Measurements from ENCODE around the gene CD163.
"Not testable (repeated sequence)": the region's sequence is repeated elsewhere in the genome, so short reads cannot be mapped to it uniquely, and the experiment has no call there.

The CD163 gene

GRCh38 chr12:7503686-7504415 lies at the start of gene CD163:
Gene CD163 (minus strand): TSS chr12:7503777. CDS start chr12:7503690, 87 bp downstream.
- DNase-seq (ENCODE audit: extremely low spot score, insufficient read length, low read depth): no peak
- FAIRE-seq: no peak

GRCh38 chr12:7542813-7543212 lies 39.2 kb upstream of the CD163 start:
- no peak for FAIRE-seq
- DNase-seq (ENCODE audit: extremely low spot score, insufficient read length, low read depth): no peak

GRCh38 chr12:7542046-7542445 lies 38.5 kb upstream of the CD163 start:
- FAIRE-seq: no peak
- no peak for DNase-seq (ENCODE audit: extremely low spot score, insufficient read length, low read depth)

GRCh38 chr12:7514416-7514815 lies 10.8 kb upstream of the CD163 start:
- DNase-seq (ENCODE audit: extremely low spot score, insufficient read length, low read depth): no peak
- no peak for FAIRE-seq

GRCh38 chr12:7512553-7512952 lies 9.0 kb upstream of the CD163 start:
- DNase-seq (ENCODE audit: extremely low spot score, insufficient read length, low read depth) (no peak), FAIRE-seq (no peak)

GRCh38 chr12:7509793-7510470 lies 6.4 kb upstream of the CD163 start:
- FAIRE-seq; DNase-seq (ENCODE audit: extremely low spot score, insufficient read length, low read depth): not testable (repeated sequence)

- no peak for DNase-seq (ENCODE audit: extremely low spot score, insufficient read length, low read depth)
- FAIRE-seq: no peak
Measured at GRCh38 chr12:7502612-7503011, 965 bp downstream of the CD163 start.

- DNase-seq (ENCODE audit: extremely low spot score, insufficient read length, low read depth) (no peak), FAIRE-seq (no peak)
Measured at GRCh38 chr12:7501031-7501588, 2.5 kb downstream of the CD163 start.

GRCh38 chr12:7499636-7500035 lies 3.9 kb downstream of the CD163 start:
- DNase-seq (ENCODE audit: extremely low spot score, insufficient read length, low read depth) (no peak), FAIRE-seq (no peak)

- FAIRE-seq: no peak
- DNase-seq (ENCODE audit: extremely low spot score, insufficient read length, low read depth): no peak
Measured at GRCh38 chr12:7498809-7499208, 4.8 kb downstream of the CD163 start.

GRCh38 chr12:7497661-7498060 lies 5.9 kb downstream of the CD163 start:
- no peak for DNase-seq (ENCODE audit: extremely low spot score, insufficient read length, low read depth)
- no peak for FAIRE-seq

- FAIRE-seq (no peak), DNase-seq (ENCODE audit: extremely low spot score, insufficient read length, low read depth) (no peak)
Measured at GRCh38 chr12:7496451-7496850, 7.1 kb downstream of the CD163 start.

- no peak for DNase-seq (ENCODE audit: extremely low spot score, insufficient read length, low read depth)
- FAIRE-seq: no peak
Measured at GRCh38 chr12:7495136-7495535, 8.4 kb downstream of the CD163 start.

GRCh38 chr12:7493006-7493405 lies 10.6 kb downstream of the CD163 start:
- FAIRE-seq (no peak), DNase-seq (ENCODE audit: extremely low spot score, insufficient read length, low read depth) (no peak)

GRCh38 chr12:7486512-7486911 lies 17.1 kb downstream of the CD163 start:
- FAIRE-seq: no peak
- no peak for DNase-seq (ENCODE audit: extremely low spot score, insufficient read length, low read depth)

- DNase-seq (ENCODE audit: extremely low spot score, insufficient read length, low read depth) (no peak), FAIRE-seq (no peak)
Measured at GRCh38 chr12:7485095-7485494, 18.5 kb downstream of the CD163 start.

- no peak for FAIRE-seq
Measured at GRCh38 chr12:7483343-7483742, 20.2 kb downstream of the CD163 start.

GRCh38 chr12:7479771-7480170 lies 23.8 kb downstream of the CD163 start:
- DNase-seq (ENCODE audit: extremely low spot score, insufficient read length, low read depth): no peak
- FAIRE-seq: no peak

More at GRCh38 chr12:7483343-7483742, 20.2 kb downstream of the CD163 start:
- DNase-seq (ENCODE audit: extremely low spot score, insufficient read length, low read depth): no peak

- DNase-seq (ENCODE audit: extremely low spot score, insufficient read length, low read depth) (no peak), FAIRE-seq (no peak)
Measured at GRCh38 chr12:7472060-7472459, 31.5 kb downstream of the CD163 start.

GRCh38 chr12:7460375-7461259 lies 43.0 kb downstream of the CD163 start:
- peak; percentile 33 for DNase-seq (ENCODE audit: extremely low spot score, insufficient read length, low read depth)

More at GRCh38 chr12:7460375-7461259, 43.0 kb downstream of the CD163 start:
- FAIRE-seq: peak; percentile 85
